Endometrial microvascular endothelial cells (primary cell): ENCODE results near the gene SLC25A26. TPM values are rescaled to one million over a fixed set of nuclear protein-coding genes. Genes with fewer than 3 reads are reported as not detected.

ENCODE experiments used
- in situ Hi-C: cut with HindIII; loops from 2 replicates; pipeline ENCODE4 v1.10.0; 2017; ENCODE audit warnings: low sequenced_read_pairs, low pct_unique_long_range_greater_than_20kb; ENCODE audit errors: inconsistent ontology term
- total RNA-seq: library from RNA; depleted of rRNA; stranded (reverse); fragments of >200 nt; gene quantifications from one replicate; pipeline ENCODE4 v1.2.3, GENCODE V29; 2015; ENCODE audit errors: inconsistent ontology term

The SLC25A26 gene, protein sequence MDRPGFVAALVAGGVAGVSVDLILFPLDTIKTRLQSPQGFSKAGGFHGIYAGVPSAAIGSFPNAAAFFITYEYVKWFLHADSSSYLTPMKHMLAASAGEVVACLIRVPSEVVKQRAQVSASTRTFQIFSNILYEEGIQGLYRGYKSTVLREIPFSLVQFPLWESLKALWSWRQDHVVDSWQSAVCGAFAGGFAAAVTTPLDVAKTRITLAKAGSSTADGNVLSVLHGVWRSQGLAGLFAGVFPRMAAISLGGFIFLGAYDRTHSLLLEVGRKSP
- 18.6 TPM for total RNA-seq

DNA sequence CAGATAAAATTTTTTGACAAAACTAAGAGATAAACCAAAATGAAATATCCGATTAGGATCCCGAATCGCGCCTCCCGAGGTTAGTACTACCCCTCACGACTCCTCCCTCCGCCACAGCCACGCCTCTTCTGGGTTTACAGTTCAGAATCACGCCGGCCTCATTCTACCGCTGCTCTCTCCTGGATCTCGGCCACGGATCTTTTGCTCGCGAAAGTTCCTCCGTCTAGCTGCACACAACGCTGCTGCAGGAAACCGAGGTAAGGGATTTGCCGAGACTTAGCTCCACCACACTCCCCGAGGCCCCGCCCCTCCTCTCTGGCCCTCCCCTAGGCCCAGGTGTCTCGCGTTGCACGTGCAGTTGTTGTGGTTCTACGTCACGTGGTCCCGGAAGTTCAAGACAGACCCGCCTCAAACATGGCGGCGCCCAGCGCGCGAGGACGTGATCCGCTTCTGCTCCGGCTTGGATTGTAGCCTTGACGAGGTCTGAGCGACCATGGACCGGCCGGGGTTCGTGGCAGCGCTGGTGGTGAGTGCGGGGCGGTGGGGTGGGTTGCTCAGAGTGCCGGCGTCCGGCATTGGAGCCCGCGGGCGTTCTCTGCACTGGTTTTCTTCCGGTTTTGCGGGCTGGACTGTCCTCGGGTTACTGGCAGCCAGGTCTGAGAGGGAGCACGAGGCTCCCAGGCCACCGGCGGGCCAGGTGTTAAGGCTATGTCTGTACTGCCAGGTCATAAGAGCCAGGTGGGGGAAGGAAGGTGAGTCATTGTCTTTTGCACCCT lies at the start of gene SLC25A26:
Gene SLC25A26 (plus strand): TSS at position 400 of the 776 bp plus-strand sequence. CDS start 94 bp downstream, at position 494.
- in situ Hi-C loops, result no loop called here

DNA sequence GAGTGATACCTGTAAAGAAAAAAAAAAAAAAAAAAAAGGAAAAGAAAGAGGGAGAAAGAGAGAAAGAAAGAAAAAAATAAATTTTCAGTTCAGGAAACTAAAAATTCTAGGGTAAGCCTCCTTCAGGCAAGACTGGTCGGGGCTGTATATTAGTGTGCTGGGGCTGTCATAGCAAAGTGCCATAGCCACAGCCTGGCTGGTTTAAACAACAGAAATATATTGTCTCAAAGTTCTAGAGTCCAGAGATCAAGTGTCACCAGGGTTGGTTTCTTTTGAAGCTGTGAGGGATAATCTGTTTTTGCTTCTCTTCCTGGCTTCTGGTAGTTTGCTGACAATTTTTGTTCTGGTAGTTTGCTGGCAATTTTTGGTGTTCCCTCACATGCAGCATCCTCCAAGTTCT lies 48.4 kb upstream of the SLC25A26 start:
- in situ Hi-C loops, result no loop called here

DNA sequence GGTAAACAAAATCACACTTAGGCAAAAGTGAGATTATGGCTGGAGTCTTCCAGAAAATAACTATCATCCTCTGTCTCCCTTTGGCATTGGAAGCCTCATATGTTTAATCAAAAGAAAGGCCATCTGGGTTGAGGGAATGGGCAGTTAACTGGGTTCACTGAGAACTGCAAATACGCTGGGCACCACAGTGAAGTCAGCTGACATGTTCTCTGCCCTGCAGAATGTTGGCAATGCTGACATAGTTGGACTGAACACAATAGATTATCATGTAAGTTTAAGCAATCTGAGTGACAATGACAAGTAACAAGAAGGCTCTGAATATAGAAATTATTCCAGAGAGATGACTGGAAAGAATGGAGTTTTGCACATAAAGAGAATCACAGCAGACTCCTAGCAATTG lies 43.8 kb upstream of the SLC25A26 start:
- in situ Hi-C loops, result no loop called here

DNA sequence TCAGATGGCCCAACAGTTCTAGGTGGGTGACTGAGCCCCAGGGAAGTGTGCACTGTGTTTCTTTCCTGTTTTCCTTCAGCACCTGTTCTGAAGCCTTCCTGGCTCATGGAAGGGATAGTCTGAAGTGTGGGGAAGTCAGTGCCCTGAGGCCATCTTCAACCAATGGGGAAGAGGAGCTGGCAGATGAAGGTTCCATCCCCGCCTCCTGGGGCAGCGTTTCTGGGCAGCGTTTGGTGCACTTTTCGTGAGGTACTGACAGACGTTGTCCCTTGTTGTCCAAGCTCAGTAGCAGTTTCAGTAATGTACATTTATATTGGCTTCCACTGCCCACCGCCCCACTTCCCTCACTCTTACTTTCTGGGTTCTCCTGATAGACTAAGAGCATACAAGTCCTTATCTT lies 42.6 kb upstream of the SLC25A26 start:
- in situ Hi-C loops, result no loop called here

DNA sequence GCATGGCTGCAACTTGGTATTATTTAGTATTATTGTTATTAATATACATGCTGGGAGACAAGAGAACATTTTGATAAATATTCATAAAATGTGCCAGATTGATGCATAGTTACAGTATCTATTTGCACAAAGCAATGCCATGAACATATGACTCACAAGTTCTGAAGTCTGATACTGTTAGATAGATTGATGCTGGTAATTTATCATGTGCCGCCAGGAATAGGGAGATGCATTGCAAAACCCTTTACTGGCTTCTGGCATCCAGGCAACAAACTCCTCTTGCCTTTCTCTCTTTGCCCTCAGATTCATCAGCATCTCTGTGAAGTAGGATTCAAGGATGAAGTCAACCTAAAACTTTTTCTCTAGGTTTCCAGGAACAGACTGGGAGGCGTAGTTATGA lies 41.0 kb upstream of the SLC25A26 start:
- in situ Hi-C loops, result no loop called here

DNA sequence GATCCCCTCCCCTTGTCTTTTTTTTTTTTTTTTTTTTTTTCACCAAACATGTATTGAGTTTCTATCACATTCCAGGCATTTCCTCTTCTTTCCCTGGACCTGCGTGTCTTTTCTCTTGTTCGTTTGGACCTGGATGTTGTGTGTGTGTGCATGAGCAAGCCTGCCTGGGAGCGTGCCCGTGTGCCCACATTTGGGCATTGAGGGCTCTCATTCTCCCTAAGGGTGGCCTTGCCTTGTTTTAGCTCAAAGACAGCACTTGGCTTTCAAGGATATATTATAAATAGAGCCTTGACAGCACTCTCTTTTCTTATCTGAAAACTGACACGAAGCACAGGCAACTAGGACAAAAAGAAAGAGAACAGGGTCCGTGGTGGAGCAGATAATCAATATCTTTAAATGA lies 39.0 kb upstream of the SLC25A26 start:
- in situ Hi-C loops, result no loop called here

DNA sequence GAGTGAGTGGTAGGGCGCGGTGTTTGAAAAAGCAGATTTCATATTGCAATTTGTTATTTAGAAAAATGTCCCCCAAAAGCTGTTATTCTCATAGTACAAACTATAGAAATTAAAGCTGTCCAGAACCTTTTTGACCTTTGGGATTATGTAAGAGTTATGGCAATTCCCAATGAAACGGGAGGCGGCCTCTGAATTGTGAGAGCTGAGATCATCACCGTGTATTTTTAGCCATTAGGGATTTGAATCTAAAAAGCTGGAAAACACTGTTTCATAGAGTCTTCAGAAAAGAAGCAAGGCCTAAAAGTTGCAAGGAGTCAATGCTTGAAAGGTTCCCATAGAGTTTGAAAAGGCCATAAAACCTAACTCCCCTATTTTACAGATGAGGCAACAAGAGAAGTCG lies 38.6 kb upstream of the SLC25A26 start:
- in situ Hi-C loops, result no loop called here

DNA sequence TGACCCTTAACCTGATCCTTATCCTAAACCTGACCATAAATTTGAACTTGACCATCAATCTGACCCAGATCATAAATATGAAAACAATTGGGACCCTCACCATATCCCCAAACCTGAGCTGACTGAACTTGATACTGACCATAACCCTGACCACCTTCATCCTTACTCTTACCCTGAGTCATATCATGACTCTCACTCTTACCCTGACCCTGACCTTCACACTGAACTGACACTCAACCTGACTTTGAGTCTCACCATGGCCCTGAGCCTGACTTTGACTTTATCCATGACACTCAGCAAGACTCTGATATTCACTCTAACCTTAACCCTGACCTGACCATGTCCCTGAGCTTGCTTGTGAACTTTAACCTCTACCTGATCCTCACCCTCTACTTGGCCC lies 34.3 kb upstream of the SLC25A26 start:
- in situ Hi-C loops, result no loop called here

DNA sequence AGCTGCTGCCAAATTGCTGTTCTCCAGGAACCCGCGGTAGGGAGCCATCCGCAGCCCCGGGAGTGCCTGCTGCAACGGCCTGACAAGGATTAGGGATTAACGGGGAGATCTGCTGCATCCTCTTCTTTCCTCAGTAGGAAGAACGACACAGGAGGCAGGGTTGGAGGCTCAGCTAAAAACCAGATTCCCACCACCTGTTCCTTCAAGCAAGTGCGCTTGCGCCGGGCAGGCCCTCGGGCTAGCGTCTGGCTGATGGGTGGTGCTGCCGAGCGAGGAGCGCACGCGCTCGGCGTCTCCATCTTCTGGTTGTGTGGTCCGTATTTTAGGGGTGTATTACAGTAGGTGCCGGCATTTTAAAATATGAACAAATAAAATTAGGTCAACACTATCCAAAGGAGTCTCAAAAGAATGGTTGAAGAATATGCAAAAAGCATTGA lies 25.4 kb upstream of the SLC25A26 start:
- in situ Hi-C loops, result no loop called here

DNA sequence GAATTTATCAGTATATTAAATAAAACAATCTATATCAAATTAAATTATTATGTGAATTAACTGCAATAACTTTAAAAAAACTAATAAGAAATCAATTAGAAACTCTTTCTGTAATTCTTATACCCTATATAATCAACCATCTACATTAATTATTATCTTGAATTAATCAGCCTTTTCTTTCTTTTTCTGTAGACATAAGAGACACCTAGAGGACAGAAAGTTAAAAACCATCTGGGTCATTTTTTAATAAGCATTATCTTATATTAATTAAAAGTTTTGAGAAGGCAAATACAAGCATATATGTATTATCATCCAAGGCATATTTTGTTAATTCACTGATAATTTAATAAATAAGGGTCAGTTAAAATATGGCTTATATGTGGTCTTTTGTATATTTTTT lies 24.2 kb upstream of the SLC25A26 start:
- in situ Hi-C loops, result no loop called here

DNA sequence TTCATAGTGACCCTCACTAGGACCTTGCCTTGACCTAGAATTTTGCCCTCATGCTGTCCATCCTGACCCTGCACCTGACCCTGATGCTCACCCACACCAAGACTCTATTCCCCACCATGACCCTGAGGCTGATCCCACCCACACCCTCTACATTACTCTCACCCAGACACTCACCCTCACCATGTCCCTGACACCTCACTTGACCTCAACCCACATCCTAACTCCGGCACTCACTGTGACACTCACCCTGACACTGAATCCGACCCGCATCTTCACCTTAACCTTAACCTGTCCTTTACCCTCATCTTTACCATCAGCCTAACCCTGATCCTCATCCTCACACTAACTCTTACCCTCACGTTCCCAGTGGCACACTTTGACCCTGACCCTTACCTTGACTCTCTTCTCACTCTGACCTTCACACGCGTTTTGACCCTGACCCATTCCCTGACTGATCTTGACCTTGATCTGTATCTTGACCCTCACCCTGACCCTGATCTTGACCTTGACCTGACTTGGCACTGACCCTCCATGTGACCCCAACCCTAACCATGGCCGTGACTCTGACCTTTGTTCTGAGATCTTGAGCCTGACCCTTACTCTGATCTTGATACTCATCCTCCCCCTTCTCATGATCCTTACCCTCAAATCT lies 22.2 kb upstream of the SLC25A26 start:
- in situ Hi-C loops, result no loop called here

DNA sequence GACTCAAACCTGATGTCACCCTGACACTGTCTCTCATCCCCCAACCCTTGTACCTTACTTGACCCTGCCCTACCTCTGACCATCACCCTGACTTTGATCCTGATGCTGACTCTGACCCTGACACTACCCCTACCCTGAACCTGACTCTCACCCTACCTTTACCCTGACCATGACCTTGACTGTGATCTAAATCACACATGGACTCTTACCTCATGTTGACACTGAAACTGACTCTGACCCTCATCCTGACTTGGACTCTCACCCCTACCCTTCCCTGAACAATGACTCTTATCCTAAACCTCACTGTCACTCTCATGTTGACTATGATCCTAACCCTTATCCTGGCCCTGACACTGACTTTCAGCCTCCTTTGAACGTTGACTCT lies 21.7 kb upstream of the SLC25A26 start:
- in situ Hi-C loops, result no loop called here

DNA sequence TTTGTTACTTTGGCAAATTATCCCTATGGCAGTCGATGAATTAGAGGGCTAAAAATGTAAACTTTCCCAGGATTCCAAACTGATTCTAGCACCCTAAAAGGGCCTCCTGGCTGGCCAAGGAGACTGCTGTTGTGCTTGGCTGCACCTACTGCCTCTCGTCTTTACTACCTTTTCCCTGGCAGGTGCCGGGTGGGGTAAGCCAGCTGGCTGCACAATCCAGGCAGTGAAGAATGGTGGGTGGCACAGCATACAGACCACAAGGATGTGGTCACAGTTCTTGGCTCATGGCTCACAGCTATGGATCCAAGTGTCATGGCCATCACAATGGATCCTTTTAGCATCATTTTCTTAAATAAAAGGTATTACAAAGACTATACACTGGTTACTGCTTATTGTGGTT lies 20.7 kb upstream of the SLC25A26 start:
- in situ Hi-C loops, result no loop called here

DNA sequence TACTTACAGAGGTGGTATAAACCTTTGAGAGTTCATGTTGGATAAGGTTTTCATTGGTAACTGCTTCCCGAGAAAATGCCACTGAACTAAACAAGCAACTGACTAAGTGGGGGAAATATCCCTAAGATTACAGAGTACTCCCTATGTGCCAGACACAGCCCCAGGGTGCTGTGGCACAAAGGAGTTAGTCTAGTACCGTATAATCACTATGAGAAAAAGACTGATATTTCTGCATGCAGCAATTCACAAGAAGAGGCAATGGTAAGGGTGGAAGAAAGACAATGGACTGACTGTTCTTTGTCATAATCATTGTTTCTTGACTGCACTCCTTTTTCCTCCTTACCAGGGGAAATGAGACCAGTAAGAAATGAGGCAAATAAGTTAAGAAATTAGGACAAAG lies 20.0 kb upstream of the SLC25A26 start:
- in situ Hi-C loops, result no loop called here

DNA sequence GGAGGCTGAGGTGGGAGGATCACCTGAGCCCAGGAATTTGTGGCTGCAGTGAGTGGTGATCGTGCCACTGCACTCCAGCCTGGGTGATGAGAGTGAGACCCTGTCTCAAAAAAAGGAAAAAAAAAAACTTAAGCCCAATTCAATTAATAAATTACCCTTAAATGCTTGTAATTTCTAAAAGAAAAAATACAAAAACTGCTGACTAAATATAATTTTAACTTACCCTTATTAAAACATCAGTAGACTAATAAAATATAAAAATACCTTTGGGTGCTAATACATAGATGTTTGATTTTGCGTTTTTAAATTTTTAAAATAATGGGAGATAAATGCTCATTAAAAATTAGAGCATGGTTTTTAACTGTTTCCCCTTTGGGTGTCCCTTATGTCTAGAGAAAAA lies 17.5 kb upstream of the SLC25A26 start:
- in situ Hi-C loops, result no loop called here

DNA sequence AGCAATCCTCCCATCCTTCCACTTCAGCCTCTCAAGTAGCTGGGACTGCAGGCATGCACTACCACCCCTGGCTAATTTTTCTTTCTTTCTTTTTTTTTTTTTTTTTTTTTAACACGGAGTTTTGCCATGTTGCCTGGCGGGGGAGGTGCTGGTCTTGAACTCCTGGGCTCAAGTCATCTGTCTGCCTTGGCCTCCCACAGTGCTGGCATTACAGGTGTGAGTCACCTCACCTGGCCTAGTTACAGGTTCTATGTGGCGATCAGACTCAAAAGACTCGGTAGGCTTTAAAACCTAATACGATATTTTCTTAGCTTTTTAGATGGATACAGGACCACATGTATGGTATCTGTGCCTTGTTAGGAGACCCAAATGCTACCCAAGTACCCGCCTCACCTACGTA lies 14.0 kb upstream of the SLC25A26 start:
- in situ Hi-C loops, result no loop called here

DNA sequence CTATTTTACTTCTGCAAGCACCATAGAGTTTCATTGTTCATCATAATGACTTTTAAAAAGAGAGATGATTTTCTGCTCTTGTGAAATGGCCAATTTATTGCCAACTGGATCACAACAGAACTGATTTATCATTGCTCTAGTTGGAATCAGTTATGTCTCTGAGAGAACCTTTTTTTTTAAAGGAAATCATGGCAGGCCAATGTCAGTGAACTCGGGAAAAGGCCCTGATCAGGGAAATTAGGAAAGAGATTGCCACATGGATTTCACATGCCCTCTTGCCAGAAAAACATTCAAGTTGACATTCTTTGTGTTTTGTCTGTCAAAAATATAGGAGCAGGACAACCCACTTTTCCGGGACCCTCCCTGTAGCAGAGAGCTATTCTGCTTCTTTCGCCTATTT lies 12.6 kb upstream of the SLC25A26 start:
- in situ Hi-C loops, result no loop called here

DNA sequence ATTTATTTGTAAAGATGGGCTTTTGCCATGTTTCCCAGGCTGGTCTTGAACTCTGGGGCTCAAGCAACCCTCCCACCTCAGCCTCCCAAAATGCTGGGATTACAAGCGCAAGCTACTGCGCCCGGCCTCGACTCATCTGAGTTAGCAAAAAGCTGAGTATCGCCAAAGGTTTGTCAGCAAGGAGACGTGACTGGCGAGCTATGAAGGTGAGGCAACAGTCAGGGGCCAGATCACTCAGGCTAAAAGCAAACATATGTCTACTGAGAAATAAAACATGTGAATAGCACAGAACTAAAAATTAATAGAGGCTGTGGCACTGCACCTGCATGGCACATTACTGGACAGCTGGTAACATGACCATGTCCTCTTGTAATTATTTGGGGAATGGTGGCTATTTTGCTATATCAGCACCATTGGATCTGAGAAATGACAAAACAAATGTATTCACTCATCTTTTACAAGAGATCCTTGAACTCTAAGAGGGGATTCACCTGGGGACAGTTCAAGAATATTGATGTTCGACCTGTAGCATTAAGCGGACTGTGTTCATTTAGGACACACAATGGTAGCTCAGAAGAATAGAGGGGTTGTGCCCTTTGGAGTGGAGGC lies 10.0 kb upstream of the SLC25A26 start:
- in situ Hi-C loops, result no loop called here

DNA sequence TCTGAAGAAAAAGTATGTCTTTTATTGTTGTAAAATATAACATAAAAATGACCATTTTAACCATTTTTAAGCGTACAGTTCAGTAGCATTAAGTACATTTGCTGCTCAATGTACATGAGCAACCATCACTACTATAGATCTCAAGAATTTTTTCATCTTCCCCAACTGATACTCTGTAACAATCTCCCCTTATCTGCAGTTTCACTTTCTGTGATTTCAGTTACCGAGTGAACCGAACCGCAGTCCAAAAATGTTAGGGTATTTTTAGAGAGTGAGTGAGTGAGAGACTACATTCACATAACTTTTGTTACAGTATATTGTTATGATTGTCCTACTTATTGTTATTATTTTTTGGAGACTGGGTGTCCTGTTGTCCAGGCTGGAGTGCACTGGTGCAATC lies 9.0 kb upstream of the SLC25A26 start:
- in situ Hi-C loops, result no loop called here

DNA sequence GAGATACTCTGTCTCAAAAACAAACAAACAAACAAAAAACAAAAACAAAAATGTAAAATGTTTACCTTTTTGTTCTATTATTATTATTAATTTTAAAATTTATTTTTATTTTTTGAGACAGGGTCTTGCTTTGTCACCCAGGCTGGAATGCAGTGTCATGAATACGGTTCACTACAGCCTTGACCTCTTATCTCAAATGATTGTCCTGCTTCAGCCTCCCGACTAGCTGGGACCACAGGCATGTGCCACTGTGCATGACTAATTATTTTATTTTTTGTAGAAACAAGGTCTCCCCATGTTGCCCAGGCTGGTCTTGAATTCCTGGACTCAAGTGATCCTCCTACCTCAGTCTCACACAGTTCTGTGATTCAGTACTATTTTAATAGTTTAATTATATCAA lies 5.7 kb upstream of the SLC25A26 start:
- in situ Hi-C loops, result no loop called here
